Activated T-cell treated with anti-CD3 and anti-CD28 coated beads for 48 hours (primary cell): ENCODE measurements around the gene HRC.
"Not testable (repeated sequence)": the region's sequence is repeated elsewhere in the genome, so short reads cannot be mapped to it uniquely, and the experiment has no call there.

Experiments used
- DNase-seq: peaks from one replicate; pipeline ENCODE4 v3.0.0-alpha.2; 2020; ENCODE audit warnings: low read depth

HRC gene

GRCh38 chr19:49160450-49161189 lies 5.4 kb upstream of the HRC start:
- no peak for DNase-seq

GRCh38 chr19:49157445-49158224 lies 2.4 kb upstream of the HRC start, which contains the start of gene TRPM4:
Gene TRPM4 (plus strand): TSS chr19:49157792. CDS start chr19:49157867, 75 bp downstream.
- DNase-seq, result peak; percentile 56

GRCh38 chr19:49155820-49156346 lies 687 bp upstream of the HRC start:
- no peak for DNase-seq

GRCh38 chr19:49154279-49154678 lies 917 bp downstream of the HRC start:
- DNase-seq, result no peak

GRCh38 chr19:49153167-49153809 lies 1.9 kb downstream of the HRC start:
- no peak for DNase-seq

GRCh38 chr19:49152119-49152550 lies 3.1 kb downstream of the HRC start:
- DNase-seq, result no peak

GRCh38 chr19:49151267-49152118 lies 3.7 kb downstream of the HRC start:
- DNase-seq, result peak; percentile 42

GRCh38 chr19:49150944-49151243 lies 4.3 kb downstream of the HRC start:
- no peak for DNase-seq

GRCh38 chr19:49150106-49150943 lies 4.9 kb downstream of the HRC start:
- DNase-seq, result peak; percentile 22

- no peak for DNase-seq
Observed at GRCh38 chr19:49149652-49150105, 5.5 kb downstream of the HRC start.

- DNase-seq, result peak; percentile 77
Observed at GRCh38 chr19:49148784-49149651, 6.2 kb downstream of the HRC start.

- no peak for DNase-seq
Observed at GRCh38 chr19:49148044-49148682, 7.0 kb downstream of the HRC start.

- DNase-seq, result not testable (repeated sequence)
Observed at GRCh38 chr19:49146408-49146770, 8.8 kb downstream of the HRC start.

- DNase-seq, result peak; percentile 82
Observed at GRCh38 chr19:49145573-49146407, 9.4 kb downstream of the HRC start.

GRCh38 chr19:49142866-49143335 lies 12.3 kb downstream of the HRC start:
- peak; percentile 76 for DNase-seq

- DNase-seq, result no peak
Observed at GRCh38 chr19:49141352-49141751, 13.8 kb downstream of the HRC start.

GRCh38 chr19:49140951-49141350 lies 14.2 kb downstream of the HRC start:
- DNase-seq, result no peak

GRCh38 chr19:49136771-49137171 lies 18.4 kb downstream of the HRC start:
- no peak for DNase-seq
